KOPT-K1 (cell line): ENCODE measurements around the gene CTXN2.

ENCODE experiments used
- H3K27ac ChIP-seq: fragments of 200-600 bp; sonication (generic); 2 replicates; pipeline ENCODE4 v1.5.1; 2016; ENCODE audit warnings: antibody characterized with exemption, mild to moderate bottlenecking, low read depth, low read length; ENCODE audit not compliant: poor library complexity, severe bottlenecking
- H3K36me3 ChIP-seq: fragments of 200-600 bp; sonication (generic); 2 replicates; pipeline ENCODE4 v1.5.1; 2017; ENCODE audit warnings: antibody characterized with exemption, mild to moderate bottlenecking, low read length, moderate library complexity; ENCODE audit not compliant: insufficient read depth
- H3K9me3 ChIP-seq: fragments of 200-600 bp; sonication (generic); 2 replicates; pipeline ENCODE4 v1.5.1; 2017; ENCODE audit warnings: antibody characterized with exemption, low read length, mild to moderate bottlenecking; ENCODE audit not compliant: insufficient read depth, poor library complexity, severe bottlenecking

The CTXN2 gene

GRCh38 chr15:48185529-48185928 lies 5.9 kb upstream of the CTXN2 start:
- Histone ChIP-seq H3K27ac (no peak overlapping the region), H3K36me3 (no peaks in the 10 kb centered on the region), H3K9me3 (no peaks in the 10 kb centered on the region)

- Histone ChIP-seq H3K36me3 (no peaks in the 10 kb centered on the region), H3K27ac (no peak overlapping the region), H3K9me3 (no peaks in the 10 kb centered on the region)
These were observed 5.2 kb upstream of the CTXN2 start for GRCh38 chr15:48186271-48186670.

- H3K9me3 ChIP-seq = no peaks in the 10 kb centered on the region
- H3K36me3 ChIP-seq = no peaks in the 10 kb centered on the region
- no peak overlapping the region for H3K27ac ChIP-seq
These were observed 412 bp upstream of the CTXN2 start for GRCh38 chr15:48190932-48191573.

- Histone ChIP-seq H3K9me3 (no peaks in the 10 kb centered on the region), H3K27ac (no peak overlapping the region), H3K36me3 (no peaks in the 10 kb centered on the region)
These were observed 10.6 kb downstream of the CTXN2 start for GRCh38 chr15:48202068-48202467.

- H3K36me3 ChIP-seq = no peaks in the 10 kb centered on the region
- no peak within 1 kb of the TSS for H3K27ac ChIP-seq
- H3K9me3 ChIP-seq = no peaks in the 10 kb centered on the region
These were observed 14.5 kb downstream of the CTXN2 start, which contains the start of gene SLC12A1 for GRCh38 chr15:48205981-48206380. Gene SLC12A1 (plus strand): TSS chr15:48206302. CDS start chr15:48207720, 1,418 bp downstream.

GRCh38 chr15:48221261-48221660 lies 29.8 kb downstream of the CTXN2 start:
- H3K36me3 ChIP-seq = no peaks in the 10 kb centered on the region
- no peak overlapping the region for H3K27ac ChIP-seq
- no peaks in the 10 kb centered on the region for H3K9me3 ChIP-seq

GRCh38 chr15:48221885-48222284 lies 30.4 kb downstream of the CTXN2 start:
- Histone ChIP-seq H3K9me3 (no peaks in the 10 kb centered on the region), H3K36me3 (no peaks in the 10 kb centered on the region), H3K27ac (no peak overlapping the region)

- no peak overlapping the region for H3K27ac ChIP-seq
- no peaks in the 10 kb centered on the region for H3K9me3 ChIP-seq
- H3K36me3 ChIP-seq = no peaks in the 10 kb centered on the region
These were observed 31.2 kb downstream of the CTXN2 start for GRCh38 chr15:48222627-48223026.

- no peak overlapping the region for H3K27ac ChIP-seq
- no peaks in the 10 kb centered on the region for H3K36me3 ChIP-seq
- H3K9me3 ChIP-seq = no peaks in the 10 kb centered on the region
These were observed 34.3 kb downstream of the CTXN2 start for GRCh38 chr15:48225771-48226170.

- Histone ChIP-seq H3K9me3 (no peaks in the 10 kb centered on the region), H3K36me3 (no peaks in the 10 kb centered on the region), H3K27ac (no peak overlapping the region)
These were observed 39.0 kb downstream of the CTXN2 start for GRCh38 chr15:48230498-48230897.

GRCh38 chr15:48233246-48233645 lies 41.8 kb downstream of the CTXN2 start:
- no peaks in the 10 kb centered on the region for H3K36me3 ChIP-seq
- H3K9me3 ChIP-seq = no peaks in the 10 kb centered on the region
- H3K27ac ChIP-seq = no peak overlapping the region

GRCh38 chr15:48239334-48239733 lies 47.9 kb downstream of the CTXN2 start:
- H3K36me3 ChIP-seq = no peaks in the 10 kb centered on the region
- H3K9me3 ChIP-seq = no peaks in the 10 kb centered on the region
- H3K27ac ChIP-seq = no peak overlapping the region

GRCh38 chr15:48242015-48242414 lies 50.5 kb downstream of the CTXN2 start:
- H3K9me3 ChIP-seq = no peaks in the 10 kb centered on the region
- H3K27ac ChIP-seq = no peak overlapping the region
- no peaks in the 10 kb centered on the region for H3K36me3 ChIP-seq

- no peaks in the 10 kb centered on the region for H3K9me3 ChIP-seq
- no peaks in the 10 kb centered on the region for H3K36me3 ChIP-seq
- no peak overlapping the region for H3K27ac ChIP-seq
These were observed 51.1 kb downstream of the CTXN2 start for GRCh38 chr15:48242535-48242934.

GRCh38 chr15:48244921-48245320 lies 53.5 kb downstream of the CTXN2 start:
- Histone ChIP-seq H3K27ac (no peak overlapping the region), H3K9me3 (no peaks in the 10 kb centered on the region), H3K36me3 (no peaks in the 10 kb centered on the region)

GRCh38 chr15:48248414-48248813 lies 56.9 kb downstream of the CTXN2 start:
- Histone ChIP-seq H3K9me3 (no peaks in the 10 kb centered on the region), H3K36me3 (no peaks in the 10 kb centered on the region), H3K27ac (no peak overlapping the region)
